Activated gamma-delta T cell (primary cell): ENCODE data around the gene KCTD19.
"Not testable (repeated sequence)": the region's sequence is repeated elsewhere in the genome, so short reads cannot be mapped to it uniquely, and the experiment has no call there.

Experiments used
- DNase-seq: peaks from one replicate; lab custom pipeline; 2025; lab: John Stamatoyannopoulos, UW
- total RNA-seq, 2 donors: gene quantifications; one replicate each; lab custom pipeline; 2026; lab: John Stamatoyannopoulos, UW

KCTD19 gene
- 0.09 to 0.10 reads per million in 2 donors for total RNA-seq

- peak; percentile 52 for DNase-seq
These were observed at the start of gene KCTD19, which contains the start of gene LRRC36 for GRCh38 chr16:67326472-67327309. Gene KCTD19 (minus strand): TSS chr16:67326741. CDS start chr16:67326707, 34 bp downstream. Gene LRRC36 (plus strand): TSS chr16:67326815. CDS start chr16:67326863, 48 bp downstream.

GRCh38 chr16:67376012-67376411 lies 49.5 kb upstream of the KCTD19 start:
- DNase-seq = not testable (repeated sequence)

GRCh38 chr16:67372664-67373063 lies 46.1 kb upstream of the KCTD19 start:
- no peak for DNase-seq

GRCh38 chr16:67370661-67371060 lies 44.1 kb upstream of the KCTD19 start:
- no peak for DNase-seq

- no peak for DNase-seq
These were observed 38.2 kb upstream of the KCTD19 start for GRCh38 chr16:67364600-67365235.

- DNase-seq = no peak
These were observed 34.5 kb upstream of the KCTD19 start for GRCh38 chr16:67361038-67361437.

- not testable (repeated sequence) for DNase-seq
These were observed 33.2 kb upstream of the KCTD19 start for GRCh38 chr16:67359540-67360269.

- no peak for DNase-seq
These were observed 31.0 kb upstream of the KCTD19 start for GRCh38 chr16:67357561-67357960.

- DNase-seq = no peak
These were observed 29.9 kb upstream of the KCTD19 start for GRCh38 chr16:67356396-67356795.

- DNase-seq = not testable (repeated sequence)
These were observed 25.9 kb upstream of the KCTD19 start for GRCh38 chr16:67352463-67352862.

- no peak for DNase-seq
These were observed 23.8 kb upstream of the KCTD19 start for GRCh38 chr16:67350324-67350723.

- no peak for DNase-seq
These were observed 22.6 kb upstream of the KCTD19 start for GRCh38 chr16:67349172-67349571.

- DNase-seq = no peak
These were observed 19.8 kb upstream of the KCTD19 start for GRCh38 chr16:67346341-67346740.

- no peak for DNase-seq
These were observed 18.9 kb upstream of the KCTD19 start for GRCh38 chr16:67345401-67345800.

- DNase-seq = no peak
These were observed 16.1 kb upstream of the KCTD19 start for GRCh38 chr16:67342616-67343015.

- no peak for DNase-seq
These were observed 14.7 kb upstream of the KCTD19 start for GRCh38 chr16:67341250-67341649.

- DNase-seq = no peak
These were observed 12.9 kb upstream of the KCTD19 start for GRCh38 chr16:67339453-67339852.

- DNase-seq = no peak
These were observed 10.1 kb upstream of the KCTD19 start for GRCh38 chr16:67336648-67337047.

- no peak for DNase-seq
These were observed 9.6 kb upstream of the KCTD19 start for GRCh38 chr16:67336116-67336515.

- DNase-seq = no peak
These were observed 6.8 kb upstream of the KCTD19 start for GRCh38 chr16:67333315-67333714.

- no peak for DNase-seq
These were observed 3.4 kb upstream of the KCTD19 start for GRCh38 chr16:67329901-67330300.

GRCh38 chr16:67327743-67328142 lies 1.2 kb upstream of the KCTD19 start:
- no peak for DNase-seq
